Astrocyte of the spinal cord (primary cell): ENCODE results near the gene EFCAB7.

Experiments
- DNase-seq: peaks from one replicate; pipeline ENCODE4 v3.0.0; 2011; ENCODE audit warnings: low read depth, low spot score
- H3K4me3 ChIP-seq: 2 replicates; pipeline ENCODE4 v1.5.1; 2011; ENCODE audit warnings: low read depth, mild to moderate bottlenecking, low read length, moderate library complexity
- CTCF ChIP-seq: IDR thresholded peaks from 2 replicates; pipeline ENCODE4 v1.5.1; 2012; ENCODE audit warnings: low read depth, mild to moderate bottlenecking, low read length, inconsistent platforms
- in situ Hi-C: cut with HindIII; loops from 2 replicates; pipeline ENCODE4 v1.10.0; 2017; ENCODE audit warnings: low sequenced_read_pairs

Gene EFCAB7

GRCh38 chr1:63524201-63524600 is 876 bp downstream of the EFCAB7 start:
- in situ Hi-C loops, result no loop called here
- TF ChIP-seq CTCF, result no peak
- peak overlapping the region; percentile 80 for H3K4me3 ChIP-seq
- no peak for DNase-seq

GRCh38 chr1:63532727-63533126 is 9.4 kb downstream of the EFCAB7 start:
- no peak overlapping the region for H3K4me3 ChIP-seq
- no peak for DNase-seq
- in situ Hi-C loops, result no loop called here
- TF ChIP-seq CTCF, result no peak

GRCh38 chr1:63533931-63534330 is 10.6 kb downstream of the EFCAB7 start:
- DNase-seq, result no peak
- TF ChIP-seq CTCF, result no peak
- no peak overlapping the region for H3K4me3 ChIP-seq
- in situ Hi-C loops, result no loop called here

- TF ChIP-seq CTCF, result no peak
- in situ Hi-C loops, result no loop called here
Observed at GRCh38 chr1:63534406-63534805, 11.1 kb downstream of the EFCAB7 start.

GRCh38 chr1:63537006-63537405 is 13.7 kb downstream of the EFCAB7 start:
- no peak for DNase-seq
- in situ Hi-C loops, result no loop called here
- TF ChIP-seq CTCF, result no peak
- H3K4me3 ChIP-seq, result no peak overlapping the region

More at GRCh38 chr1:63534406-63534805, 11.1 kb downstream of the EFCAB7 start:
- no peak overlapping the region for H3K4me3 ChIP-seq
- no peak for DNase-seq

GRCh38 chr1:63537940-63538339 is 14.6 kb downstream of the EFCAB7 start:
- in situ Hi-C loops, result no loop called here
- TF ChIP-seq CTCF, result peak; percentile 26
- DNase-seq, result peak; percentile 21

GRCh38 chr1:63545780-63546179 is 22.5 kb downstream of the EFCAB7 start:
- no peak for TF ChIP-seq CTCF
- in situ Hi-C loops, result no loop called here
- no peak for DNase-seq
- no peak overlapping the region for H3K4me3 ChIP-seq

More at GRCh38 chr1:63537940-63538339, 14.6 kb downstream of the EFCAB7 start:
- no peak overlapping the region for H3K4me3 ChIP-seq
